ENCODE results near the gene GSTM4.
"Not testable (repeated sequence)": the region's sequence is repeated elsewhere in the genome, so short reads cannot be mapped to it uniquely, and the experiment has no call there.

DNA sequence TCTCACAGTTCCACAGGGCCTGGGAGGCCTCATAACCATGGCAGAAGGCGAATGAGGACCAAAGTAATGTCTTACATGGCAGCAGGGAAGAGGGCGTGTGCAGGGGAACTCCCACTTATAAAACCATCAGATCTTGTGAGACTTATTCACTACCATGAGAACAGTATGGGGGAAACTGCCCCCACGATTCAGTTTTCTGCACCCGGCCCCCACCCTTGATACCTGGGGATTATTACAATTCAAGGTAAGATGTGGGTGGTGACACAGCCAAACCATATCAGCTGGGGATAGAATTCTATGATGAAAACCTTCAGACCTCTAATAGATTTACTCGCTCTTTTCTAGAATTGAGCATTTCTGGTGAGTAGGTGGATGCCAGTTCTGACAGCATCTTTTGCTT is 38.5 kb downstream of the GSTM4 start:
- TF ChIP-seq, protein P1, sequence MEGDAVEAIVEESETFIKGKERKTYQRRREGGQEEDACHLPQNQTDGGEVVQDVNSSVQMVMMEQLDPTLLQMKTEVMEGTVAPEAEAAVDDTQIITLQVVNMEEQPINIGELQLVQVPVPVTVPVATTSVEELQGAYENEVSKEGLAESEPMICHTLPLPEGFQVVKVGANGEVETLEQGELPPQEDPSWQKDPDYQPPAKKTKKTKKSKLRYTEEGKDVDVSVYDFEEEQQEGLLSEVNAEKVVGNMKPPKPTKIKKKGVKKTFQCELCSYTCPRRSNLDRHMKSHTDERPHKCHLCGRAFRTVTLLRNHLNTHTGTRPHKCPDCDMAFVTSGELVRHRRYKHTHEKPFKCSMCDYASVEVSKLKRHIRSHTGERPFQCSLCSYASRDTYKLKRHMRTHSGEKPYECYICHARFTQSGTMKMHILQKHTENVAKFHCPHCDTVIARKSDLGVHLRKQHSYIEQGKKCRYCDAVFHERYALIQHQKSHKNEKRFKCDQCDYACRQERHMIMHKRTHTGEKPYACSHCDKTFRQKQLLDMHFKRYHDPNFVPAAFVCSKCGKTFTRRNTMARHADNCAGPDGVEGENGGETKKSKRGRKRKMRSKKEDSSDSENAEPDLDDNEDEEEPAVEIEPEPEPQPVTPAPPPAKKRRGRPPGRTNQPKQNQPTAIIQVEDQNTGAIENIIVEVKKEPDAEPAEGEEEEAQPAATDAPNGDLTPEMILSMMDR (IDR thresholded peaks at IDR 0.05): not testable (repeated sequence)
- not testable (repeated sequence) for TF ChIP-seq SIN3A (IDR thresholded peaks at IDR 0.05; ENCODE audit: borderline replicate concordance, insufficient read depth, low read depth, low read length); POLR2AphosphoS5 (IDR thresholded peaks at IDR 0.05; ENCODE audit: low read depth, low read length)

All from Panc1 (cell line).